Uterus (tissue), 2 donors: ENCODE results near the gene IL17RB.

Experiments used
- CTCF ChIP-seq, 4 experiments: fragments of 200-600 bp in 2 of 4; fragments of 450-650 bp in 2 of 4; sonication (generic) in 2 of 4; IDR thresholded peaks; one replicate each; pipeline ENCODE4 v1.5.1; 2016 to 2019; ENCODE audit warnings: antibody characterized with exemption in 4 of 4, mild to moderate bottlenecking in 2 of 4, moderate library complexity in 1 of 4
- POLR2A ChIP-seq, 2 donors: fragments of 450-650 bp; IDR thresholded peaks; one replicate each; pipeline ENCODE4 v1.6.1; 2016; ENCODE audit warnings: antibody characterized with exemption in 2 of 2, mild to moderate bottlenecking in 1 of 2, moderate library complexity in 1 of 2

DNA sequence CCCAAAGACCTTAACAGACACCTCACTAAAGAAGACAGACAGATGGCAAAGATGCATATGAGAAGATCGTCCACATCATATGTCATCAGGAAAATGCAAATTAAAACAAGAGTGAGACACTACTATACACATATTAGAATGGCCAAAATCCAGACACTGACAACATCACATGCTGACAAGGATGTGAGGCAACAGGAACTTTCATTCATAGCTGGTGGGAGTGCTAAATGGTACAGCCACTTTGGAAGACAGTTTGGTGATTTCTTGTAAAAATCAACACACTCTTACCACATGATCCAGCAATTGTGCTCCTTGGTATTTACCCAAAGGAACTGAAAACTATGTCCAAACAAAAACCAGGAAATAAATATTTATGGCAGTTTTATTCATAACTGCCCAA lies 17.8 kb upstream of the IL17RB start:
- TF ChIP-seq POLR2A (IDR thresholded peaks at IDR 0.05), result no peak
- TF ChIP-seq CTCF (IDR thresholded peaks at IDR 0.05), result no peak
